ENCODE measurements around the gene SLC6A11.

GRCh38 chr3:10837849-10838248 lies 21.8 kb downstream of the SLC6A11 start:
- TF ChIP-seq POLR2AphosphoS5 (IDR thresholded peaks at IDR 0.05) (no peak), CTCF (IDR thresholded peaks at IDR 0.05) (no peak), POLR2A (IDR thresholded peaks at IDR 0.05) (no peak)

All from gastroesophageal sphincter (tissue), 3 donors.